Left ventricle myocardium inferior (tissue), 1 donor: Measurements from ENCODE around the gene SERPINB6. TPM values are rescaled to one million over a fixed set of nuclear protein-coding genes. Genes with fewer than 3 reads are reported as not detected.
A peak's percentile ranks its signal among the peaks of the same experiment; 100 is the strongest.

Experiments used
- DNase-seq: peaks from one replicate; pipeline ENCODE4 v3.0.0-alpha.2; 2020
- H3K27ac ChIP-seq: fragments of 200-600 bp; replicated peaks from 2 replicates; pipeline ENCODE4 v1.8.0; 2021
- H3K27me3 ChIP-seq: fragments of 200-600 bp; 2 replicates; pipeline ENCODE4 v1.8.0; 2021; ENCODE audit warnings: low read depth
- H3K36me3 ChIP-seq: fragments of 200-600 bp; 2 replicates; pipeline ENCODE4 v1.8.0; 2021
- H3K4me1 ChIP-seq: fragments of 200-600 bp; 2 replicates; pipeline ENCODE4 v1.8.0; 2021
- H3K4me3 ChIP-seq: fragments of 200-600 bp; 2 replicates; pipeline ENCODE4 v1.8.0; 2021; ENCODE audit warnings: mild to moderate bottlenecking, moderate library complexity
- H3K9me3 ChIP-seq: fragments of 200-600 bp; replicated peaks from 2 replicates; pipeline ENCODE4 v1.8.0; 2021
- CTCF ChIP-seq: fragments of 200-600 bp; IDR thresholded peaks from 2 replicates; pipeline ENCODE4 v1.8.0; 2021; ENCODE audit warnings: antibody characterized with exemption, mild to moderate bottlenecking, borderline replicate concordance
- intact Hi-C: fragments of 100-400 bp; cut with micrococcal nuclease; formaldehyde crosslinking; loops from one replicate; pipeline ENCODE4 v1.11.0; 2022
- total RNA-seq: library from RNA; stranded (reverse); fragmentation: NEBNext Ultra II Directional; extraction: Animal tissue kit (Norgen Biotek cat#: 25700); gene quantifications from one replicate; pipeline ENCODE4 v1.2.1, GENCODE V29; 2021
- donor health status: DM: no; HTN: yes; CAD: no; lungs with severe emphysema.

Gene SERPINB6
- total RNA-seq, 1 donor from 2014 or later = 233 TPM

GRCh38 chr6:2990248-2990931, 19.0 kb upstream of the SERPINB6 start:
- no peak for DNase-seq
- TF ChIP-seq CTCF = no peak
- H3K4me3 ChIP-seq = peak overlapping the region; percentile 98
- intact Hi-C loops = no loop called here
- H3K4me1 ChIP-seq = peaks cover 42% of the 10 kb centered on the region
- H3K9me3 ChIP-seq = no peaks in the 10 kb centered on the region
- no peaks in the 10 kb centered on the region for H3K36me3 ChIP-seq
- H3K27ac ChIP-seq = peak overlapping the region; percentile 100
- no peaks in the 10 kb centered on the region for H3K27me3 ChIP-seq

- H3K9me3 ChIP-seq = no peaks in the 10 kb centered on the region
- peak overlapping the region; percentile 98 for H3K4me3 ChIP-seq
- no peaks in the 10 kb centered on the region for H3K27me3 ChIP-seq
- peak overlapping the region; percentile 100 for H3K27ac ChIP-seq
- H3K36me3 ChIP-seq = no peaks in the 10 kb centered on the region
- intact Hi-C loops = no loop called here
- TF ChIP-seq CTCF = no peak
- H3K4me1 ChIP-seq = peaks cover 42% of the 10 kb centered on the region
- peak; percentile 66 for DNase-seq
Observed at GRCh38 chr6:2989332-2990247, 18.2 kb upstream of the SERPINB6 start.

- no peaks in the 10 kb centered on the region for H3K9me3 ChIP-seq
- TF ChIP-seq CTCF = peak; percentile 91
- intact Hi-C loops = no loop called here
- H3K4me1 ChIP-seq = peaks cover 42% of the 10 kb centered on the region
- H3K27me3 ChIP-seq = no peaks in the 10 kb centered on the region
- DNase-seq = peak; percentile 92
- H3K27ac ChIP-seq = peak overlapping the region; percentile 100
- H3K36me3 ChIP-seq = no peaks in the 10 kb centered on the region
- peak overlapping the region; percentile 98 for H3K4me3 ChIP-seq
Observed at GRCh38 chr6:2988426-2989331, 17.3 kb upstream of the SERPINB6 start.

- Histone ChIP-seq H3K4me3 (peak overlapping the region; percentile 98), H3K27ac (peak overlapping the region; percentile 100), H3K9me3 (no peaks in the 10 kb centered on the region), H3K36me3 (no peaks in the 10 kb centered on the region), H3K27me3 (no peaks in the 10 kb centered on the region), H3K4me1 (peaks cover 42% of the 10 kb centered on the region)
- no peak for TF ChIP-seq CTCF
- intact Hi-C loops = no loop called here
- DNase-seq = no peak
Observed at GRCh38 chr6:2988094-2988425, 16.7 kb upstream of the SERPINB6 start.

DNA sequence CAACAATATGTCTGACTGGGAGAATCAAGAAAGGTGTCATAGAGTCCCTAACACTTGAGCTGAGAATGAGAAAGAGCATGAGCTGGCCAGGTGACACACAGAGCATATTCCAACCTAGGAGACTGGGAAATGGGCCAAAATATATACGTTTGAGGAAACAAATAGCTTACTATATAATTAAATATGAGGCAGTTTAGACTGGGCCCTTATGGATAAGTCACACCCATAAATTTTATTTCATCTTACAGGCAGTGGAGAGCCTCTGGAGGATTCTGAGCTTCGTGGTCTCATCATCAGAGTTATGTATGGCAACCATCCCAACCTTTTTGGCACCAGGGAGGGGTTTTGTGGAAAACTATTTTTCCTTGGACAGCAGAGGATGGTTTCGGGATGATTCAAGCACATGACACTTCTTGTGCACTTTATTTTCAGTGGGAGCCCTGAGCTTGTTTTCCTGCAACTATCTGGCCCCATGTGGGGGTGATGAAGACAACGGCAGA, 15.4 kb upstream of the SERPINB6 start:
- no peak overlapping the region for H3K4me3 ChIP-seq
- TF ChIP-seq CTCF = no peak
- no peaks in the 10 kb centered on the region for H3K27me3 ChIP-seq
- no peak for DNase-seq
- intact Hi-C loops = no loop called here
- no peaks in the 10 kb centered on the region for H3K9me3 ChIP-seq
- no peaks in the 10 kb centered on the region for H3K36me3 ChIP-seq
- peak overlapping the region; percentile 100 for H3K27ac ChIP-seq
- H3K4me1 ChIP-seq = peaks cover 54% of the 10 kb centered on the region
